Endometrial microvascular endothelial cells (primary cell): ENCODE data around the gene GPC5. TPM values are rescaled to one million over a fixed set of nuclear protein-coding genes. Genes with fewer than 3 reads are reported as not detected.
"Not testable (repeated sequence)": the region's sequence is repeated elsewhere in the genome, so short reads cannot be mapped to it uniquely, and the experiment has no call there.

Experiments used
- in situ Hi-C: cut with HindIII; loops from 2 replicates; pipeline ENCODE4 v1.10.0; 2017; ENCODE audit warnings: low sequenced_read_pairs, low pct_unique_long_range_greater_than_20kb; ENCODE audit errors: inconsistent ontology term
- total RNA-seq: library from RNA; depleted of rRNA; stranded (reverse); fragments of >200 nt; gene quantifications from one replicate; pipeline ENCODE4 v1.2.3, GENCODE V29; 2015; ENCODE audit errors: inconsistent ontology term

Gene GPC5
- total RNA-seq, 1 donor from 2014 or later, result 0.46 TPM

DNA sequence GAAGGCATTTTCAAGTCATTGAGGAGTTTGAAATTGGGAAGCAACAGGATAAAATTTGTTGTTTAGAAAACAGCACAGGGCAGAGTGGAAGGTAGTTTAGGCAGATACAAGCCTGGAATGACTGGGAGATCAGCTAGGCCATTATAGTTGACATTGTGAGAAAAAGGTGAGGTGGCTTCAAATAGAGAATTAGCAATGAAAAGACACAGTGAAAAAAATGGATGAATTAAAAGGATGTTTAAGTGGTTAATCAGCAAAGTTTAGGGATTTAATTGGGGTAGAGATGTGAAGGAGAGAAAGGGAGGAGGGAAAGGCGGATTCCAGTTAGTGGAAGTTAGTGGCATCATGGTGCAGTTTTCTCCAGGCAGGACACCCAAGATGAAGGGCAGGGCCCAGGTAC, 1257.7 kb downstream of the GPC5 start:
- in situ Hi-C loops, result no loop called here

DNA sequence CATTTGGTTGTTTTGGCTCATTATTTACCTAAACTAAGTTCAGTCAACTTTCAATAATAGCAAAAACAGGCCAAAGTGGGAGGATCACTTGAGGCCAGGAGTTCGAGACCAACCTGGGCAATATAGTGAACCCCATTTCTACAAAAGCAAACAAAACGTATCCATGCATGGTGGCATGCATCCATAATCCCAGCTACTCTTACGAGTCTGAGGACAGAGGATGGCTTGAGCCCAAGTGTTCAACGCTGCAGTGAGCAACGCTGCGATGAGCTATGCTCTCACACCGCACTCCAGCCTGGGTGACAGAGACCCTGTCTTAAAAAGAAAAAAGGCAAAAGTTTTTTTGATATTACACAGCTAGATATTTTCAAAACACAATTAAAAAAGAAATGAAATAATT, 1258.2 kb downstream of the GPC5 start:
- in situ Hi-C loops, result no loop called here

DNA sequence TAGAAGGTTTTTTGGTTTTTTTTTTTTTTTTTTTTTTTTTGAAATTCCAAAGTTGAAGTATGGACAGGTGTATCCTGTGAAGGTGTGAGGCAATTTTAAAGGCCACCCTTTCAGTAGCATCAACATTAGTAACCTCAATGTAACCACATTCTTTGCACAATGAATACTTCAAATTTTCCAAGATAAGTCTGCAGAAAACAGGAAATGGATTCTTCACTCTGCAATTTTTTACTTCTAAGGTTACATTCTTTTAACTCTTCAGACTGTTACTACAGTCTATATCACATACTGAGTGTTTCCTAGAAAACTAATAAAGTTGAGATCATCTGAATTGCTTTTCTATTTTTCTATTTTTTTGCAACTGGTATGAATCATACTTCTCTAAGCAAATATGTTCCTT, 1259.1 kb downstream of the GPC5 start:
- in situ Hi-C loops, result no loop called here

DNA sequence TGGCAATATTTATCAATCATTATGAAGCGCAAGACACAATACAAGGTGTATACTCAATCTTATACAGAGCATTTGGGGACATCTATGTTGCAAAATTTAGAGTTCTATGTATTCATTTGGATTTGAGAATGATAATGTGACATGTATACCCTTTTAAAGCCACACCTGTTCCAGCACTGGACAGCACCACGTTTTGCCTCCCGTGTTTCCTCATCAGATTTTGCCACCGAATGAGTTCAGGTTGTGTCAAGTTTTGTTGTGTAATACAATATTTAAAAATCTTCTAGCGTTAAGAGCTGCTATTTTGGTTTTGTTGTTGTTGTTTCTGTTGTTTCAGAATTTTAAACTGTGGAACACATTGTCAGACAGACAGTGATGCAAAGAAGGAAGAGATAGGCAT, 1259.9 kb downstream of the GPC5 start:
- in situ Hi-C loops, result no loop called here

DNA sequence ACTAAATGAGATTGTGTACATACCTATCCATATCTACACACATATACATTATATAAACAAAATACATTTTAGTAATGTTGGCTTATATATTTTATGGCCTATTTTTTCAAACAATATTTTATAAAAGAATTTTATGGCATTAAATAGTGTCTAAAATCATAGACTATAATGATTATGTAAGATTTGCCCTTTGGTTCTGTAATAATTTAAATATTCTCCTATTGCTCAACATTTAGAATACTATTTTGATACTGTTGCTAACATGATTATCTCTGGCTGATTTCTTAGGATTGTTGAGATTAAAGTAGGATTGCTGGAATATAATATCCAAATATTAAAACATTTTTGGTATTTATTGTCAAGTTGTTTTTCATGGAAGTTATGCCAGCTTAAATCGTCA, 1263.0 kb downstream of the GPC5 start:
- in situ Hi-C loops, result no loop called here

GRCh38 chr13:92668157-92668556, 1269.7 kb downstream of the GPC5 start:
- in situ Hi-C loops, result no loop called here

GRCh38 chr13:92670096-92670495, 1271.7 kb downstream of the GPC5 start:
- in situ Hi-C loops, result no loop called here

DNA sequence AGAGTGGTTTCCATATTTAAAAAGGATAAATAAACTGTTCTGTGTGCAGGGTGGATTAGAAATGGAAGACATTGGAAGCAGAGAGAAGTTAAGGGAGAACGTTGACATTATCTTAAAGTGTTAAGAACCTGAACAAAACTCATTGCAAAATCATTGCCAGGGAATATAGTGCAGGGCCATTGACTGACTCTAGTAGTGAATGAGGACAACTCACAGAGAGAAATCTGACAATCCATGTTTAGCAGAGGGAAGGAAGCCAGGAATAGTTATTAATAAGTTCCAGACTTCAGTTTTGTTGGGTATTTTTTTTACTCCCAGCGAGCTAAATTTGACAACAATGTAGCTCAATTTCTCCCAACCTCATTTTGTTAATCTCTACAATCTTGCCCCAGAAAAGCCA, 1273.4 kb downstream of the GPC5 start:
- in situ Hi-C loops, result no loop called here

DNA sequence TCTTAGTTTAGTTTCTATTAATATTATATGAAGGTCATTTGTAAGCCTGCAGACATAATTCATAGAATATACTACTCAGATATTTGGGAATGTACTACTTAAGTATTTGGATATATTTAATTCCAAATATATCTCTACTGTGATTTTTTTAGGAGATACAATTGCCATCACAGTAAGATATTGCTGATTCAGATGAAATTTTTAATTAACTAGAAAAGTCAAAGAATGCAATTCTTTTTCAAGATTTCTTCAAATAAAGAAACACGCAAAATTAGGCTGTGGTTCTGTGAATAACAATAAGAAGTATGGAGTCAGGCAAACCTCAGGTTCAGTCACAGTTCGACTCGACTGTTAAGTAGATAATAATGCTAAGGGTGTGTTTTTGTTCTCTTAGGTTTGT, 1277.8 kb downstream of the GPC5 start:
- in situ Hi-C loops, result no loop called here

- in situ Hi-C loops, result no loop called here
These were observed 1279.2 kb downstream of the GPC5 start for GRCh38 chr13:92677571-92677970.

DNA sequence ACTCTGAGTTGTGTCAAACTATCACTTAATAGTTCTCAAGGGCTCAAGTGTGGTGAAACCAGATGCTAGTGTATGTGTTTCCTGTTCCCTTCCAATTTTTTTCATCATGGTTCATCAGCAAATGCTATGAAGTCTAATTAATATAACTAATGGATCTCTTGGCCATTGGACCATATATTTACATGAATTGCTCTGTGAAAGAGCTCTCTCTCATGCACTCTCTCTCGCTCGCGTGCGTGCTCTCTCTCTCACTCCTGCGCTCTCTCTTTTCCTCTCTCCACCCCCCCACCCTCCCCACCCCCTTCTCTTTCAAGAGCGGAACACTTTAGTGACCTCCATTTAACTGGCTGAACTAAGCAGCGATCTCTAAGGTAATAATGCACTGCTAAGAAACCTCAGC, 1281.2 kb downstream of the GPC5 start:
- in situ Hi-C loops, result no loop called here

GRCh38 chr13:92681239-92681638, 1282.8 kb downstream of the GPC5 start:
- in situ Hi-C loops, result no loop called here

DNA sequence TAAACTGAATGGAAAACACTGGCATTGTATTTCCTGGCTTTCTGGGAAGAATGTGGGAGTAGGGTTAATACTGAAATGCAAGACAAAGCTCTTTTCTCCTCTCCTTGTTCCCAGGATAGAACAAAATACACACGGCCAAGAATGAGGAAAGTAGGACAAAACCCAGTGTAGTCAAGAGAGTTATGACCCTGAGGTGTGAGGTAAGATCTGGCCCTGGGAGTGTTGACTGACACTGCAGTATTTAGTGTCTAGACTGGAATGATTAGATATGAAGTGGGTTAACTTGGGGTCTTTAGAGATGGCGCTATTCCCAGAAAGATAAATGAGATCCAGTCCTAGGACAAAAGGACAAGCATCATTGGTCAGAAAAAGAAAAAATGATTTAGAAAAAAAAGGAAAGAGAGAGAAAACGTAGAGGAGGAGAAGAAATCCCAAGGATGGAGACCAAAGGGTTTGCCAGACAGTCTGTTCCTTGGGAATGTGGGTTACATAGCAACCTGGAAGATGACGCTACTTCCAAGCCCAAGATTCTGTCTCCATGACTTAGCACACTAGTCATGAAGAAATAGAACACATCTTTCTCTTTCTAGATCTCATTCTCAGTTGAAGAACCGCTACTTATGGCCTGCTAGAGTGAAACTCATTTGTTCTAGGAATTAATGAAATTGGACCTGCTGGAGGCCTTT, 1284.6 kb downstream of the GPC5 start:
- in situ Hi-C loops, result no loop called here

- in situ Hi-C loops, result no loop called here
These were observed 1295.6 kb downstream of the GPC5 start for GRCh38 chr13:92694047-92694446.

- in situ Hi-C loops, result not testable (repeated sequence)
These were observed 1297.4 kb downstream of the GPC5 start for GRCh38 chr13:92695827-92696226.

GRCh38 chr13:92716749-92717148, 1318.3 kb downstream of the GPC5 start:
- in situ Hi-C loops, result no loop called here

DNA sequence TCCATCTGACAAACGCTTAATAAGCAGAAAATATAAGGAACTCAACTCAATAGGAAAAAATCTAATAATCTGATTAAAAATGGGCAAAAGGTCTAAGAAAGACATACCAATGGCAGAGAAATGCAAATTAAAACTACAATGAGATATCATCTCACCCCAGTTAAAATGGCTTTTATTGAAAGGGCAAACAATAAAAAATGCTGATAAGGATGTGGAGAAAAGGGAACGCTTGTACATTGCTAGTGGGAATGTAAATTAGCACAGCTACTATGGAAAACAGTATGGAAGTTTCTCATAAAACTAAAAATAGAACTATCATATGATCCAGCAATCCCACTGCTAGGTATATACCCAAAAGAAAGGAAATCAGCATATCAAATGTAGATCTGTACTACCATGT, 1319.4 kb downstream of the GPC5 start:
- in situ Hi-C loops, result no loop called here

DNA sequence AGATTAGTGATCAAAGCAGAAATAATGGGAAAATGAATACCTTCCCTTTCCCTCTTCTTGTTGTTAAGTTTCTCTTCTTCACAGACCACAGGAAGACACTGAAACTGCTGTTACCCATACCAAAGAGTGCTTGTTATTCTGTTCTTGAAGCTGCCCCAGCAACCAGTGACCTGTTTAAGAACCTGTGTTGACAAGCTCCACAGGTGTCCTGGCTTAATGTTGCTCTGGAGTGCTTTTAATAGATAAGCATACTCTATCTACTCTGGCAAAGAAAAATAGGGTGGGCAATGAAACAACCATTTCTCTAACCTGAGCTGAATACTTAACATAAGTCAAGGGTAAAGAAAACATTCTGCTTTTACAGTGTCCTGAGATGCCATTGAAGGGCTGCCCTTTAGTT, 1321.4 kb downstream of the GPC5 start:
- in situ Hi-C loops, result no loop called here

DNA sequence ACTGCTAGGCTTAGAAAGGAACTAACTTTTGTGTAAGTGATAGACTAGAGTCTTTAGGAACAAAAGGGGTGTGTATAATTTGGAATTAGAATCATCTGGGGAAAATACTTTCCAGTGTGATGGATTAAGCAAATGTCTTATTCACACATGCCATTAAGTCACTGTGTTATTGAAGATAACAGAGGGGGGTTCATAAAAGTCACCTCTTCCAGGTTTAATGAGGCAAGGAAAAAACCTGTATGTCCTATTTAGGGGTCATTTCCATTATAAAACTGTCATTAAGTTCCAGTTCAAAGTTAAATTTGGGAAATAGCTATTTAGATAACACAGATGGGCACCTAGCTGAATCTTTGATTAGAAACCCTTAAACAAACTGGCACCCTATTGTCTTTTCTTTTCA, 1323.2 kb downstream of the GPC5 start:
- in situ Hi-C loops, result no loop called here

- in situ Hi-C loops, result no loop called here
These were observed 1328.7 kb downstream of the GPC5 start for GRCh38 chr13:92727118-92727517.

GRCh38 chr13:92734068-92734467, 1335.6 kb downstream of the GPC5 start:
- in situ Hi-C loops, result no loop called here
